Measurements from ENCODE around the gene PRTFDC1.

DNA sequence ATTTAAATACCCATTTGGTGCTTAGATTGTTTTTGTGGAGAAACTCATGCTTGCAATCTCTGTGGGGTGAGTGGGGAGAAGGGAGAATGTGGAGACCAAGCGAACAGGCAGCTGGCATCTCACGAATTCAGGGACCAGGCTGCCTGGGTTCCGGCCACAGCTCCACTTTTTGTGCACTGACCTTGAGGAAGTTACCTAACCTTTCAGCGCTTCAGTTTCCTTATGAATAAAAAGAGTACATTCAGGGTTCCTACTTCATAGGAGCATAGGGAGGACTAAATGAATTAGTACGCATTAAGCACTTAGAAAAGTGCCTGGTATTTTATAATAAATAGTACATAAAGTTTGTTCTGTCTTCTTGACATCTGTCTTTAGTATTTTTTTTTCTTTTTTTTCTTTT is 72.5 kb downstream of the PRTFDC1 start:
- no peak for TF ChIP-seq GATA3 (IDR thresholded peaks at IDR 0.05; ENCODE audit: low read depth, low read length)
- no peak for TF ChIP-seq GATA2 (IDR thresholded peaks at IDR 0.05; ENCODE audit: low read depth, low read length)

Data from SH-SY5Y (cell line).